Hypothalamus (tissue), 51 donors: ENCODE results near the gene HDDC2.

Source experiments
- DNase-seq, 51 donors: peaks; one replicate each; lab custom pipeline; 2025; lab: John Stamatoyannopoulos, UW

The HDDC2 gene

GRCh38 chr6:125245523-125246264, 56.1 kb downstream of the HDDC2 start:
- DNase-seq: no peak

- DNase-seq: no peak
Observed at GRCh38 chr6:125245109-125245508, 56.7 kb downstream of the HDDC2 start.

GRCh38 chr6:125237764-125238163, 64.0 kb downstream of the HDDC2 start:
- no peak for DNase-seq

- DNase-seq: no peak
Observed at GRCh38 chr6:125236536-125237327, 65.0 kb downstream of the HDDC2 start.

- no peak for DNase-seq
Observed at GRCh38 chr6:125233202-125233601, 68.6 kb downstream of the HDDC2 start.

GRCh38 chr6:125232466-125232865, 69.3 kb downstream of the HDDC2 start:
- DNase-seq: no peak

GRCh38 chr6:125231574-125232343, 70.0 kb downstream of the HDDC2 start:
- DNase-seq: no peak

- no peak for DNase-seq
Observed at GRCh38 chr6:125231133-125231532, 70.6 kb downstream of the HDDC2 start.

GRCh38 chr6:125230674-125231073, 71.1 kb downstream of the HDDC2 start:
- no peak for DNase-seq

- DNase-seq: no peak
Observed at GRCh38 chr6:125228981-125229479, 72.7 kb downstream of the HDDC2 start.

- no peak for DNase-seq
Observed at GRCh38 chr6:125227244-125227643, 74.5 kb downstream of the HDDC2 start.
